Aorta (tissue), 5 donors: ENCODE data around the gene MYBPC3. TPM values are rescaled to one million over a fixed set of nuclear protein-coding genes. Genes with fewer than 3 reads are reported as not detected.

Experiments used
- ATAC-seq: fragments of 200-7000 bp; cut with Tn5 transposase; one replicate; pipeline ENCODE4 v1.9.1; 2022; ENCODE audit warnings: moderate library complexity; ENCODE audit not compliant: low FRiP score
- DNase-seq, 2 donors: peaks; one replicate each; pipeline ENCODE4 v3.0.0-alpha.2; 2020
- H3K27ac ChIP-seq, 2 donors: one replicate each; pipeline ENCODE4 v1.5.1; 2013; ENCODE audit warnings: low read length in 2 of 2, mild to moderate bottlenecking in 2 of 2, moderate library complexity in 2 of 2, control low read depth in 1 of 2, inconsistent platforms in 1 of 2, low read depth in 1 of 2
- H3K27me3 ChIP-seq, 2 donors: one replicate each; pipeline ENCODE4 v1.6.1; 2013; ENCODE audit warnings: control low read depth in 1 of 2, low read length in 1 of 2, mild to moderate bottlenecking in 1 of 2, moderate library complexity in 1 of 2; ENCODE audit not compliant: insufficient read depth in 2 of 2, control insufficient read depth in 1 of 2
- H3K36me3 ChIP-seq, 2 donors: one replicate each; pipeline ENCODE4 v1.6.1; 2013; ENCODE audit warnings: control low read depth in 1 of 2, low read length in 1 of 2, mild to moderate bottlenecking in 1 of 2; ENCODE audit not compliant: insufficient read depth in 2 of 2, control insufficient read depth in 1 of 2
- H3K4me1 ChIP-seq, 2 donors: one replicate each; pipeline ENCODE4 v1.6.1; 2013; ENCODE audit warnings: low read length in 2 of 2, control low read depth in 1 of 2, mild to moderate bottlenecking in 1 of 2, moderate library complexity in 1 of 2; ENCODE audit not compliant: insufficient read depth in 2 of 2, control insufficient read depth in 1 of 2
- H3K4me3 ChIP-seq, 2 donors: one replicate each; pipeline ENCODE4 v1.5.1; 2013; ENCODE audit warnings: low read length in 2 of 2, control low read depth in 1 of 2, mild to moderate bottlenecking in 1 of 2
- H3K9me3 ChIP-seq: one replicate; pipeline ENCODE4 v1.6.1; 2013; ENCODE audit warnings: mild to moderate bottlenecking, low read length; ENCODE audit not compliant: control insufficient read depth
- WGBS, 2 donors: extraction: QIAGEN DNeasy Blood & Tissue Kit; methylation state at CpG; one replicate each; pipeline ENCODE4 v1.1.7; 2013; 5-methylcytosine and 5-hydroxymethylcytosine counted together
- intact Hi-C, 2 donors: fragments of 100-400 bp; cut with DNase I; formaldehyde crosslinking; loops; one replicate each; pipeline versions ENCODE4 v1.14.2 to v1.15.0; 2022
- polyA plus RNA-seq, 2 donors: library from polyadenylated mRNA; stranded (reverse); fragments of 200-250 nt; gene quantifications; one replicate each; pipeline ENCODE4 v1.2.3, GENCODE V29; 2013
- total RNA-seq, 2 donors: library from RNA; stranded (reverse); fragmentation: NEBNext Ultra II Directional; extraction: Animal tissue kit (Norgen Biotek cat#: 25700); gene quantifications; one replicate each; pipeline ENCODE4 v1.2.1, GENCODE V29; 2021
- donor health status: healthy with polysubstance abuse.
- donor health status: Bipolar disorder and iron deficiency.
- donor health status: DM: no; HTN: no; CAD: no.
- donor health status: DM: no; HTN: no; CAD: no.
- donor health status: DM: yes; HTN: yes; CAD: no.

Gene MYBPC3
- total and polyA plus RNA-seq, 4 donors, result 0.03 to 1.9 (median 0.29) TPM

DNA sequence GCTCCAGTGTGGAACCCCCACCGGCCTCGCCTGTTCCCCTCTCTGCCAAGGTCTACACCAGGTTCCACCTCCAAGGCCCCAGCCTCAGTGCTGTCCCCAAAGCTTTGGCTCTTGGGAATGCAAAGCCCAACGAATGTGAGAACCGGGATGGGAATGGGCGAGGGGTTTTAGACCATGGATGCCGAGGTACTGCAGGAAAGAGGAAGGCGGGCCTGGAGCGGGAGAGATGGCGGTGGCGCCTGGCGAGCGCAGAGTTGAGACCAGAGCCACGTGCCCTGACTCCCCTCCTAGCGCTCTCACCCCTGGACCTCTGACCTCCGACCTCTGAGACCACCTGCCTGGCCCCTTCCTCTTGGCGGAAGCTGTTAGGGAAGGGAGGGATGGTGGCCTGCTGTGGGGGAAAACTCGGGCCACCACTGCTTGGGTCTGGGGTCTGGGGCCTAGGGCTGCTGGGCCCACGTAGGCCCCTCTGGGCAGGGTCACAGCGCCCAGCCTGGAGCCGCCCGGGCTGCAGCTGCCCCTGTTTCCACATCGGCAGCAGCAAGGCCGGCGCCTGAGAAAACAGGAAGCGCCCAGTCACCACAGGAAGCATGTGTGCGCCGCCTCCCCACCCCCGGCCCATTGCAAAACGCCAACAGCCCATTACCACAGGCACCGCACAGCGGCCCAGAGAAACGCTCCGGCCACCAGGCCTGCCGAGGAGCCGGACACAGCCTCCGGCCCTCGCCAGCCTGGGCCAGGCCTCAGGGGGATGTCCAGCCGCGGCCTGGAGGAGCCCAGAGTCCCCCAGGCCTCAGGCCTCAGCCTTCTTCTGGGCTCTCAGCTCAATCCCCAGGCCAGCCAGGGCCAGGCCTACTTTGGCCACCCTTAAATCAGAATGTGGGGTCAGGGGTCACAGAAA is 42.1 kb upstream of the MYBPC3 start:
- WGBS, 2 donors, result 88 to 89% methylated on average over 36 to 39 of the region's 39 CpGs
- no peaks in the 10 kb centered on the region for H3K4me1 ChIP-seq
- no peaks in the 10 kb centered on the region for H3K27me3 ChIP-seq
- intact Hi-C loops, result no loop called here
- no peak overlapping the region for H3K4me3 ChIP-seq
- DNase-seq (peak; percentile 84 to 86), ATAC-seq (peak; percentile 64)
- H3K9me3 ChIP-seq, result no peaks in the 10 kb centered on the region
- H3K27ac ChIP-seq, result no peak overlapping the region
- H3K36me3 ChIP-seq, result no peaks in the 10 kb centered on the region

- no peak for DNase-seq
- WGBS, 2 donors, result 92 to 95% methylated on average over 9 of the region's 9 CpGs
- Histone ChIP-seq H3K27me3 (no peaks in the 10 kb centered on the region), H3K9me3 (no peaks in the 10 kb centered on the region), H3K4me1 (no peaks in the 10 kb centered on the region), H3K4me3 (no peak overlapping the region), H3K36me3 (no peaks in the 10 kb centered on the region), H3K27ac (no peak overlapping the region)
- intact Hi-C loops, result no loop called here
- no peak for ATAC-seq
Observed at GRCh38 chr11:47394050-47394321, 41.5 kb upstream of the MYBPC3 start.

GRCh38 chr11:47393163-47394049 is 40.9 kb upstream of the MYBPC3 start:
- no peak overlapping the region for H3K4me3 ChIP-seq
- H3K27me3 ChIP-seq, result no peaks in the 10 kb centered on the region
- intact Hi-C loops, result no loop called here
- DNase-seq (peak in 1 of 2 donors; percentile 80), ATAC-seq (peak; percentile 54)
- WGBS, 2 donors, result 81 to 83% methylated on average over 20 of the region's 20 CpGs
- no peaks in the 10 kb centered on the region for H3K4me1 ChIP-seq
- H3K27ac ChIP-seq, result no peak overlapping the region
- no peaks in the 10 kb centered on the region for H3K36me3 ChIP-seq
- no peaks in the 10 kb centered on the region for H3K9me3 ChIP-seq

DNA sequence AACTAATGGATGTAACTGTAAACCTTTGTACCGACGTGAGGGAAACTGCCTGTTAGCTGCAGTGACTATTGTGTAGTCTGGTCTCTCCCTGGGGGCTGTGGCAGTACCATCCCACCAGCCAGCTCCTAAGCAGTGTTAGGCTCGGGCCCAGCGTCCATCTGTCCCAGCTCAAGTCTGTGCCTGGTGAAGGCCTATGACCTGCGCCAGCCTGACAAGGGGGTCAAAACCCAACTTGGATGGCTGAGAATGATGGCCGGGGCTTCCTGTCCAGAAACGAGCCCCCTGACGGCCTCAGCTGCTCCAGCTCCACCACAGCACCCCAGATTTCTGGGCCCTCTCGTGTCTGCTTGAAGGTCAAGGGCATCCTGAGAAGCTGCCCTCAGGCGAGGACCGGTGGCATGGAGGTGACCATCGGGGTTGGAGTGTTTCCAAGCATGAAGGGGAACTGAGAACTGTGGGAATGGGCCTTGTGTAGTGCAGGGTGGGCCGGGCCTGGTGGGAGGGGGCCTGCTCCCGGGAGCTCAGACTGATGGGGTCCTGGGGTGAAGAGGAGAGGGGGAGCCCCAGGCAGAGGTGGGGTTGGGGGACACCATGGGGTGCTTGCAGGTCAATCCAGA is 40.2 kb upstream of the MYBPC3 start:
- intact Hi-C loops, result no loop called here
- no peaks in the 10 kb centered on the region for H3K36me3 ChIP-seq
- no peaks in the 10 kb centered on the region for H3K4me1 ChIP-seq
- H3K9me3 ChIP-seq, result no peaks in the 10 kb centered on the region
- DNase-seq (no peak), ATAC-seq (no peak)
- no peaks in the 10 kb centered on the region for H3K27me3 ChIP-seq
- H3K27ac ChIP-seq, result no peak overlapping the region
- H3K4me3 ChIP-seq, result no peak overlapping the region
- WGBS, 2 donors, result 88% methylated on average over 14 of the region's 14 CpGs

DNA sequence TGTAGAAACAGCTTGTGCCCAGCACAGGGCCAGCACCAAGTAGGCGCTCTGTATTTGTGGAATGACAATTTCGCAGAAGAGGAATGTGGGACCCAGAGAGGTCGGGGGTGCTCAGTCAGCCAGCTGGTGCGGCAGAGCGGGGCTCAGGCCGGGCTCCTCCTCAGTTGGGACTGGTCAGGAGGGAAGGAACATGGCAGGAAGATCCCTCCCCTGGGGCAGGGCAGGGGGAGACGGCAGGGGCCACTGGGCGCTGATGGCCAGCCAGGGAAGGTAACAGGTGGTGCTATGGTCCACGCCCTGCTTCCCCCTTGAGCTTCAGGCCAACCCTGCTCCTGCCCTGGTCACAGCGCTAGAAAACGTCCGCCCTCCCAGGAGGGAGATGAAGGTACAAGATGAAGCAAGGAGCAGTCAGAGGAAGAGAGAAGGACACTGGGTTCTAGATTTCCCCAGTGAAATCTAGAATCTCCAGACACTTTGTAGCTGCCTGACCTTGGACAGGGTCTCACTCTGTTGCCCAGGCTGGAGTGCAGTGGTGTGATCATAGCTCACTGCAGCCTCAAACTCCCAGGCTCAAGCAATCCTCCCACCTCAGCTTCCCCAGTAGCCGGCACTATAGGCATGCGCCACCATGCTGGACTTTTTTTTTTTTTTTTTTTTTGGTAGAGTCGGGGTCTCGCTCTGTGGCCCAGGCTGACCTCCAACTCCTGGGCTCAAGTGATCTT is 39.4 kb upstream of the MYBPC3 start:
- H3K4me3 ChIP-seq, result no peak overlapping the region
- H3K27me3 ChIP-seq, result no peaks in the 10 kb centered on the region
- 93 to 94% methylated on average over 15 to 16 of the region's 16 CpGs for WGBS, 2 donors
- DNase-seq (no peak), ATAC-seq (no peak)
- H3K36me3 ChIP-seq, result no peaks in the 10 kb centered on the region
- no peaks in the 10 kb centered on the region for H3K9me3 ChIP-seq
- H3K27ac ChIP-seq, result no peak overlapping the region
- no peaks in the 10 kb centered on the region for H3K4me1 ChIP-seq
- intact Hi-C loops, result no loop called here

GRCh38 chr11:47391077-47391583 is 38.6 kb upstream of the MYBPC3 start:
- 85% methylated on average over 11 of the region's 11 CpGs for WGBS, 2 donors
- DNase-seq, result peak in 1 of 2 donors; percentile 86
- H3K27ac ChIP-seq, result no peak overlapping the region
- intact Hi-C loops, result no loop called here
- no peaks in the 10 kb centered on the region for H3K36me3 ChIP-seq
- no peak overlapping the region for H3K4me3 ChIP-seq
- no peaks in the 10 kb centered on the region for H3K27me3 ChIP-seq
- no peaks in the 10 kb centered on the region for H3K9me3 ChIP-seq
- no peaks in the 10 kb centered on the region for H3K4me1 ChIP-seq
- ATAC-seq, result no peak

DNA sequence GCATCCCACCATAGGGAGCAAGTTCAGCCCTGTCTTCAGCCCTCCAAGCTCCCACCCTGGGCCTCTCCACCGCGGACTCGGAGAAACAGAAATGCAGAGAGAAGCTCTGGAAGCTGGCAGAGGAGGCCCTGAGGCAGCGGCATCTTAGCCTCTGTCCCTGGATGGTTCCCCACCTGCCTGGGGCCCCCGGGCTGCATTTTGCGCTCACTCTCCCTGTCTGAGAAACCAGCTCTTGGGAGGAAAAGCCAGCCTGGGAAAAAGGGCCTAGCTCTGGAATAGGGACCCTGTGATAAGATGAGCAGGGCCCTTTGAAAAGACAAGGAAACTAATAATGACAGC is 37.9 kb upstream of the MYBPC3 start:
- Histone ChIP-seq H3K36me3 (no peaks in the 10 kb centered on the region), H3K27me3 (no peaks in the 10 kb centered on the region), H3K4me3 (no peak overlapping the region), H3K9me3 (no peaks in the 10 kb centered on the region), H3K4me1 (no peaks in the 10 kb centered on the region), H3K27ac (no peak overlapping the region)
- ATAC-seq (no peak), DNase-seq (no peak)
- 92 to 96% methylated on average over 6 of the region's 6 CpGs for WGBS, 2 donors
- intact Hi-C loops, result no loop called here
